Left kidney (tissue), 2 donors: ENCODE measurements around the gene VSIR. TPM values are rescaled to one million over a fixed set of nuclear protein-coding genes. Genes with fewer than 3 reads are reported as not detected.

ENCODE experiments used
- DNase-seq: peaks from one replicate; pipeline ENCODE4 v3.0.0-alpha.2; 2013
- polyA plus RNA-seq: library from polyadenylated mRNA; unstranded; fragments of 120-200 nt; gene quantifications from one replicate; pipeline ENCODE4 v1.2.1, GENCODE V29; 2013; ENCODE audit not compliant: insufficient read length

The VSIR gene
- polyA plus RNA-seq, 1 donor = 6.3 TPM

DNA sequence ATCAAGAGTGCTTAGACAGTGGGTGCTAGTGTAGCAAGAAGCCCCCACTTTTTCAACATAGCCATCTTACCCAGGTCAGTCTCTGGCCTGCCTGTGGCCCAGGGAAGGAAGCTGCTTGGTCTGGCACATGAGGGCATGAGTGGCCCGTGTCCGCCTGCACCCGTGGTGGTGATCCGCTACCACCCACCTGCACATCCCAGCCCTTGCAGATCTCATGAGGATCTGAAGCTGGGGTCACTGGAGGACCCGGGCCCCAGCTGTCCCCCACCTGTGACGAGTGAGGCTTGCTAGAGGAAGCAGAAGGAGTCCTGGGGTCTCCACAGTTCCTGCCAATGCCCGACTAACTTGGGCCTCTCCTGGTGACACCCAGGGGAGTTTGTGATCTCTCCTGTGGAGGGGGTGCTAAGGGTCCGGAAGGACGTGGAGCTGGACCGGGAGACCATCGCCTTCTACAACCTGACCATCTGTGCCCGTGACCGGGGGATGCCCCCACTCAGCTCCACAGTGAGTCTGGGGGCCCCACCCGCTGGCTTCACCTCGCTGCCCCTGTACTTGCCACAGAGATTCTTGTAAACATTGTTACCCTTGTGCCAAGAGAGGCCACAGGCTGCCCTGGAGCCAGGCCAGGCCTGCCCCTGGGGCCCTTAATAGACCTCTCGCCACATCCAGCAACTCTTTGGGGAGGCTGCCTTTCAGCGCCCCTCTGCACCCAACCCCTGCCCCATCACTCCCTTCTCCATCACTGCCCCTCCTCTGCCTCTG, 10.8 kb upstream of the VSIR start:
- no peak for DNase-seq

DNA sequence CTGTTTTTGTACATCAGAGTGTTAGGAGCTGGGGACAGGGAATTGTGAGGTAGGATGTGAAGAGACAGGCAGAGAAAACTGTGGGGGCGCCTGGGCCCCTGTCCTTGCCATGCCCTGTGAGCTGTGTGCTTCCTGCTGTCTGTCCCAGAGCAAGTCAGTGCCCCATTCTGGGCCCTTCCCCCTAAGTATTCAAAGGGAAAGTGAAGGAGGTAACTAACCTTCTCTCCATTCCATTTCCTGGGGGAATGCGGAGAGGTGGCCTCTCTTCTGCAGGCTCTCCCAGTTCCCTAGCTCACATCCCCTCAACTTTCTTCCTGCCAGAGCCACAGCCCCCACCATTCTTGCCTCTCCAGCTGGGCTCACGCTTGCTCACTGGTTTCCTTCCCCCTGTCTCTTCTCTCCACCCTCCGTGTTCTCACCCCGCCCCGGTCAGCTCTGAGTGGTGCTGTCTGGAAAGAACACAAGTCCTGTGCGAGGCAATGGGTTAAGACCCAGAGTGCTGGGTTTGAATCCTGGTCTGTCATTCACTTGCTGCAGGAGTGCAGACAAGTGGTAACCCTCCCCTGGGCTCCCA, 9.7 kb upstream of the VSIR start:
- DNase-seq = no peak

DNA sequence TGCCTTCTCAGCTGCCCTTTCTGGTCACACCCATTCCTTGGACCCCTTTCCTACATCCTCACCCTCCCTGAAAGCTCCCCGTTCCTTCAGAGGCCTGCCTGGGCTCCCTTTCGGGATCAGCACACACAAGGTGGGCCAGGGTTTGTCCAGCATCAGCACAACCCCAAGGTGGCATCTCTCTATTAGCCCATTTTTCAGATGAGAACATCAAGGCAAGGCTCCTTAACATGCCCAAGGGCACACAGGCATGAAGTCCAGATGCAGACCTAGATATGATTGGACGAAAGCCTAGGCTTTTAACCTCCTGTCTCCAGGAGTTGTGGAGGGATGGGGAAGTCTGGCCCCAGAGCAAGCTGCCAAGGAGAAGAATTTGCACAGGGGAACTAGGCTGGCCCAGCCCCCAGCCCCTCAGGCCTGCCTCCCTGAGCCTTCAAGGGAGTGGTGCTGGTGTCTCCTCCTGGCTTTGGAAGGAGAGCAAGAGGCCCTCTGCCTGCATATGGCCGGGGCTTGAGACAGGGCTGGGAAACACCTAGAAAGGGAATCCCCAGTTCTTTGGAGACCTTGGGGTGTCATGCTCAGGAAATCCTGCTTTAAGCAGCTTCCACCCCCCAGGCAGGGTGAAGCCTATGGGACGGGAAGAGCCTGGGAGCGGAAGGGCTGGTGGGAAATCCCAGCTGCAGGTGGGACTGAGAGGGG, 9.0 kb upstream of the VSIR start:
- no peak for DNase-seq

DNA sequence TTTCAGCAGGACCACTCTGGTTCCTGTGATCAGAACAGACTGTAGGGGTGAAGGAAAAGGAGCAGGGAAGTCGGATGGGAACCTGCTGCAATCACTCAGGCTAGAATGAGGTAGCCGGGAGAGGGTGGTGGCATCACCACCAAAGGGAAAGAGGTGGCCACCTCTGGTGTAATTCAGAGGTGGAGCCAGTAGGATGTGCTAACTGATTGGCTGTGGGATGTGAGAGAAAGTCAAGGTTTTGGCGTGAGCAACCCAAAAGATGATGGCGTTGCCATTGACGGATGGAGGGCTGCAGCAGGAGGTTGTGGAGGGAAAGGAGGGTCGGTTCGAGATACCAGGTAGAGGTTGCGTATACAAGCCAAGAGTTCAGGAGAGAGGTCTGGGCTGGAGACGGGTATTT, 7.4 kb upstream of the VSIR start:
- DNase-seq = no peak

DNA sequence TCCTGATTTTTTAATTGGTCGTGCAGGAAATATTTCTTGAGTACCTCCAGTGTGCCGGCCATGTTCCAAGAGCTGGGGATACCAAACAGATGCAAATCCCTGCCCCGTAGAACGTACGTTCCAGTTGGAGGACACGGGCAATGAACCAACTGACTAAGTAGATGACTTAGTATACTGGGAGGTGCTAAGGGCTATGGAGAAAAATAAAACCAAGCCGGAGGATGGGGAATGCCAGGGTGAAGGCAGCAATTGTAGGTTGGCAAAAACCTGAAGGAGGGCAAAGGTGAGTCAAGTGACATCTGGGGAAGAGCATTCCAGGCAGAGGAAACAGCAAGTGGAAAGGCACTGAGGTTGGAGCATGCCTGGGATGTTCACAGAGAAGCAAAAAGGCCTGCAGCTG, 6.8 kb upstream of the VSIR start:
- no peak for DNase-seq

DNA sequence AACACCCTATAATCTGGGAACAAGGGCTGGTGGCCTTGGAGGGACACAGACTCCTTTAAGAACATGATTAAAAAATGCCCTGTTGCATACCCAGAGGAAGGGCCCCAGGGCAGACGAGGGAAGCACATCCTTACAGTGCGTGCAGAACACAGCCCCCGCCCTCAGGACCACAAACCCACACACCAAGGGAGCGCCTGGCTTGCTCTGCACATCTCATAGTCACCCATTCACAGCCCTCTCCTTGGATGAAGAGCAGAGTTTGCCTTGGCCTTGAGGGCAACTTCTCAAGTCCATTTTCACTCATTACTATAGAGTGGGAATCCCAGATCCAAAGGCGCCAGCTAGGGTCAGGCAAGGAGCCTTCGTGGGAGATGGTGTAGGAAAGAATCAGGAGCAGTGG, 6.3 kb upstream of the VSIR start:
- no peak for DNase-seq

DNA sequence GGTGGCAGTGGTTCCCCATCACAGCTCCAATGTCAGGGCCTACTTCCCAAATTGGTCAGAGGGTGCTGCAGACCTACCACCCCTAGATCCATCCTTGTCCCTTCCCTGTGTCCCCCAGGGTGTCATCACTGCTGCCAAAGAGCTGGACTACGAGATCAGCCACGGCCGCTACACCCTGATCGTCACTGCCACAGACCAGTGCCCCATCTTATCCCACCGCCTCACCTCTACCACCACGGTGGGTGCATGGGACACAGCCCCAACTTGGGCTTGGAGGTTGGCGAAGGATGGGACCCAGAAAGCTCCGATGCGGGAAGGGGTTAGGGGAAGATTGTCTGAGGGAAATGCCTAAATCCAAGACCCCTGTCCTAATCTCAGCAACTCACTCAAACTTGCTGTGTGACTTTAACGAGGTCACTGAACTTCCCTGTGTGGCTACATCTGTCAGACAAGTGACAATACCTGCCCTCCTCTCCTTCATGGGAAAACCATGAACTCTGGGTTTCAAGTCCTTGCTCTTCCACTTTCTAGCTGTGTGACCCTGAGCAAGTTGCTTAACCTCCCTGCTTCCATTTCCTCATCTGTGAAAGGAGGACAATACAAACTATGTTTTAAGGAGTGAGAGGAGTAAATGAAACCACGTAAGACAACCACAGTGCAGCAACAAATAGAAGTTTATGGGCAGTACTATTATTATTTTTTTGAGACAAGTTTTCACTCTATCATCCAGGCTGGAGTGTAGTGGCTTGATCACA, 4.9 kb upstream of the VSIR start:
- no peak for DNase-seq

DNA sequence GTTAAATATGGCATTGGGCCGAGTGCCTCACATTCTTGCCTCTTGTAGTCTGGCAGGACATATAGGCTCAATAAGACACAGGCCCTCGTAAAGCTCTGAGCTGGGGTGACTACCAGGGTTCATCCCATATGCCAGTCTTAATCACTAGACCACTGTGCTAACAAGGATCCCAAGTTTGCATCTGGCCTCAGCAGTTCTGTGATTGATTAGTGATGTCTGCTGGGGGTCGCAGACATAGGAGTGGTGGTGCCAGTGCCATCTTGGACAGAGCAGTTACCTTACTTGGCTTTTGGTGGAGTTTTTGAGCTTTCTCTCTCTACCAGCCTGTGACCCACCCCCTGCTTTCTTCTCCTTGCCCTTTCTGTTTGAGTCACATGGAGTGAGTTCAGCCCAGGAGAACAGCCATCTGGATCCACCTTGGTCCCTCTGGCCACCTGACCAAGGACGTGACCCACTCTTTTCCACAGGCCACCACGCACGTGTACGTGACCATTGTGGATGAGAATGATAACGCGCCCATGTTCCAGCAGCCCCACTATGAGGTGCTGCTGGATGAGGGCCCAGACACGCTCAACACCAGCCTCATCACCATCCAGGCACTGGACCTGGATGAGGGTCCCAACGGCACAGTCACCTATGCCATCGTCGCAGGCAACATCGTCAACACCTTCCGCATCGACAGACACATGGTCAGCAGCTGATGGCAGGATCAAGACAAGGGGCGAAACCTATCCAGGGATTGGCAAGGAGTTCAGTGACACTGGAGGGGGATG, 4.1 kb upstream of the VSIR start:
- DNase-seq = no peak

DNA sequence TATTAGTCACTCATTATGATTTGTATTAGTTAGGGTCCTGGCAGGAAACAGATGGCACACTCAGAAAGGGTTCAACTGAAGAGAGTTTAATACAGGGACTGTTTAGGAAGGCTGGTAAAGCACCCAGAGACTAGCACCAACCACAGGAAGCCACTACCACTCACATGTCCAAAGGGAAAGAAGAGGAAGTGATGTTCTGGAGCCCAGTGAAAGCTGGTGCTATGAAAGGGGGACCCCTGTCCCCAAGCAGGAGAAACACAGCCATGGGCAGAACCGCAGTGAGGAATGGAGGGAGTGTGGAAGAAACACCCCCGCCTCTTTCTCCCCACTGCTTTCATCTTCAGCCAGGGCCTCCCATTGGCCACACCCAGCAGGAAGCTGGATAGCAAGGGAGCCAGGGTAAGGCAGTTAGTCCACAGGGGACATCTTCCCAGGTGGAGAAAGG, 3.2 kb upstream of the VSIR start:
- no peak for DNase-seq

DNA sequence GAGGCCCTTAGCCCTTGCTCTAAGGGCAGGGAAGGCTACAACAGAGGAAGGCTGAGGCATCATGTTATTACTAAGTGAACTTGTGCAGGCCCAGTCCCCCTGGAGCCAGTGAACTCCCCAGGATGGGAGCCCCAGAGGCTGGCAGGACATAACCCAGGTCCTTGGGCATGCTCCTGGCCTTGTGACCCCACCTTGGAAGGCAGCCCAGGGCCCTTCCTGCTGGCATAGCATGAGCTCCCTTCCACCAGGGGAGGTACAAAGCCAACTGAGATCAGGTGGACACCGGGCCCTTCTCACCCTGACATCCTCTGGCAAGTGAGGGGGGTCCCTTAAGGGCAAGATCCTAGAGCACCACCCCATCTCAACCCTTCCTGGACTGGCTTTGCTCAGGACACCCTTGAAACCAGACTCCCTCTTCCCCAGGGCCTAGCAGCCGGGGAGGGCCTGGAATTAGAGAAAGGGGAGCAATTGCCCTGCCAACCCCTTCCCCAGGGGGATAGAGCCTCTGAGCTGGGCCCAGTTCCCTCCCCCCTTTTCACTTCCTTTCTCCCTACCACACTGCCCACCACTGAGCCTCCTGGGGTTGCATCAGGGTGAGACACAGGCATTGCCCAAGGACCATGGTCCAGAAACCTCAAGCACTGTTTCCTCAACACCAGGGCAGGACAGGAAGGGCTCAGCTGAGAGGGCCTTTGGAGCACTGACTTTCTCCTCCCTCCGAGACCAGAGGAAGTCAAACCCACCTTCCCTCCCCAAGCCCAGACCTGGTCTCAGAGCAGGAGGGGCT, 1.8 kb upstream of the VSIR start:
- no peak for DNase-seq

DNA sequence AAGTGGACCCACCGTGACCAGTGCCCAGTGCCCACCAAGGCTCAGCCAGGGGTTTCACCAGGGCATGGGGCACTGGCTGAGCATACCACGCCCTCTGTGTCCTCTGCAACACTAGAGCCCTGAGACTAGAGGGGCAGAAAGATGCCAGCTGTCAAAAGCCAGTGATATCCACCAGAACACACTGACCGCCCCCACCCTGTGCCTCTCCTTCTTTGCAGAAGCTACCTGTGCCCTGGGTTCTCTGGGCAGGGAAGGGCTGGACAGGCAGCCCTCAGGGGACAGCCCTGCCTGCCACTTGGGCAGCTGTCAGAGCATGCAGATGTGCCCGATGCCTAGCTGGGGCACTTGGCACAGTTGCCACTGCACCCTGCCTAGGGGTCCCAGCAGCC, 494 bp downstream of the VSIR start:
- no peak for DNase-seq

DNA sequence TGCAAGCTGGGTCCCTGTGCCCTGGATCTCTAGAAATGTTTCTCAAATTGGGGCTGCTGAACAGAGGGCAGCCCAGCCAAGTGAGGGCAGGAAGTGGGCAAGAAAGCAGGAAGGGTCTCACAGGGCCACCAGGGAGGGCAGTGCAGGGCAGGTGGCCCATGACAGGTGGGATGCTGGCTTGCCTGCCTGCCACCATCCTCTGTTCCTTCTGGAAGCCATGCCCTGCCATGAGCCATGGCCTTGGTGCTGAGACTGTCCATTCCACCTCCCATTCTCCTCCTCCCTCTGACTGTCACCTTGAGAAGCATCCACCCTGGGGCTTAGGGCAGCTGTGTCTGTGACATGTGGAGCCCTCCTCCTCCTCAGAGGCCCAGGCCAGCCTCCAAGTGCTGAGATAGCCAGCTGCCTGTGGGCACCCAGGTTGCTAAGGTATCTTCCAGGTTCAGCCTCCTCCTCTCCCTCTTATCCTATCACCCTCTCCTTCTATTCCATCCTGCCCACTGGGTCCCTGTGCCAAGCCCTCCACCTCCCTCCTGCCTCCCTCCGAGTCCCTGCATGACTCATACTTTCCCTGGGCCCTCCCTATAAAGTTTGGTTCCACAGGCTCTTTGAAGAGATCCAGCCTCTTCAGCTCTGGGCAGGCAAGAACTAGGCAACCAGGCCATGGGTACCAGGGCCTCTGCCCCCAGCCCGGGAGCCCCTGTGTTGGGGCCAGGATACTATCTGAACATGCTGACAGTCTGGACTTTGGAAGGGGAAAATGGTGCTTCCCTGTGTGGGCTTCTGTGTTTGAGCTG, 1.3 kb downstream of the VSIR start:
- no peak for DNase-seq

DNA sequence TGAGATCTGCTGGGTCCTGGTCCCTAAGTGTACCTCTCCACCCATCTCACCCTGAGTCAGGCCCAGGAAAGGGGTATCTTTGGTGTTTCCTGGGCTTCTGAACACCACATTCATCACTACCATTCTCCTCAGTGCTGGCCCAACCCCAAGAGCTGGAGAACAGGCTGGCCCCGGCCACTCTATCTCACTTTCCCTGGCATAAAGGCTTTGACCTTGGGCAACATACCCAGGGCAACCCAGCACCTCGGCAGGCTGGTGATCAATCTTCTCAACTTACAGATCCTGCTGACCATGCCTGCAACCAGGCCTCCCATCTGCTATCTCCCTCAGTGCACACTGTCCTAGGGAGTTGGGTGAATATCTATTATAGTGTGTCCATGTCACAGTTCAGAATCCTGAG, 2.1 kb downstream of the VSIR start:
- no peak for DNase-seq

DNA sequence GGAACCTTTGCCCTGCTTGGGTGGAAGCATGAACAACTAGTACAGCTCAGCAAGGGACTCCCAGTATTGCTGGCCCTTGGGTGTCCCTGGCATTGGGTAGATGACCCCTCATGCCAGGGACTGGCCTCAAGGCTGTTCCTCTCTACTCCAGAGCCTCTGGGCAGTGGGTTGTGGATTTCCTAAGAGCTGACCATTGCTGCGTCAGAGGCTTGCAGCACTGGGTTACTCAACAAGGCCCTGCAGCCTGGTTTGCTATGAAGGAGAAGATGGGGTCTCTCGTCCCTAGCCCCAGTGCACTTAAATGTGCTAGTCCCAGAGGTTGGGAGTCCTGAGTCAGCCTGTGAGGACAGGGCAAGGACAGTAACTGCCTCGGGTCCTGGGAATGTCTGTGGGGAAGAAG, 2.5 kb downstream of the VSIR start:
- DNase-seq = no peak

DNA sequence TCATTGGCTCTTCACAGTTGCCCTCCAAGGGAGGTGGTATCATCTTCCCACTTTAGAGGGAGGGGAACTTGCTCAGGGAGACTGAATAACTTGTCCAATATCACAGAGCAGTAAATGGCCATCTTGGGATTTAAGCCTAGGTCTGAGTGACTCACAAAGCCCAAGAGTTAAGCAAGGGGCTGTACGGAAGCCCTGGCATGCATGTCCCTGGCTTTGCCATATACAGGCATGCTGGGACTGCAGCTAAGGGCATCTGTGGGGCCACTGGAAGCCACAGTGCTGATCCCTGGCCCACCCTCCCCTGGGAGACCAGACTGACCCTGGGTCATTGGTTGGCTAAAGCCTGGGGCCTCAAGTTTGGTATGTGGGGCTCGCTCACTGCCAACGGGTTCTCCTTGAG, 3.1 kb downstream of the VSIR start:
- no peak for DNase-seq

DNA sequence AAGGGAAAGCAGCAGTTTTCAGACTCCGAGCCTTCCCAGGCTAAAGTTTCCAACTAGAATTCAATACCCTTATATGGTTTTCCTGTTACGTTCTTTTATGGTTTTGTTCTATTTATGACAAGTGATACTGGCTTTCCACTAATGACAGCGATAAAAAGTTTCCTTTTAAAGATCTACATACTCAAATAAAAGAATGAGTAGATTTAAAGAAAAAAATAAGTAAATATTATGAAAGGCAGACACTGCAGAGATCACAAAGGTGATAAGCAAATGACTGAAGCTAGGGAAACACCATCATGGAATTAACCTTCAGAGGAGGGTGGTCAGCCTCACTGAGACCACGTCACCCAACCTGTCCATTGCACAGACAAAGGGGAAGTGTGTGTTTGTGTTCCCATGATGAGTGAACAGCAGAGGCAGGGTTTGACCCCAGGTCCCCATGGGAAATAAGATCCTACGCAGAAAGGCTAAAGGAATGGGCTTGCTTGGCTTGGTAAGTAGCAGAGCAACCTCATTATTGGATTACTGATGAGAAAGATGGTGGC, 4.0 kb downstream of the VSIR start:
- no peak for DNase-seq

DNA sequence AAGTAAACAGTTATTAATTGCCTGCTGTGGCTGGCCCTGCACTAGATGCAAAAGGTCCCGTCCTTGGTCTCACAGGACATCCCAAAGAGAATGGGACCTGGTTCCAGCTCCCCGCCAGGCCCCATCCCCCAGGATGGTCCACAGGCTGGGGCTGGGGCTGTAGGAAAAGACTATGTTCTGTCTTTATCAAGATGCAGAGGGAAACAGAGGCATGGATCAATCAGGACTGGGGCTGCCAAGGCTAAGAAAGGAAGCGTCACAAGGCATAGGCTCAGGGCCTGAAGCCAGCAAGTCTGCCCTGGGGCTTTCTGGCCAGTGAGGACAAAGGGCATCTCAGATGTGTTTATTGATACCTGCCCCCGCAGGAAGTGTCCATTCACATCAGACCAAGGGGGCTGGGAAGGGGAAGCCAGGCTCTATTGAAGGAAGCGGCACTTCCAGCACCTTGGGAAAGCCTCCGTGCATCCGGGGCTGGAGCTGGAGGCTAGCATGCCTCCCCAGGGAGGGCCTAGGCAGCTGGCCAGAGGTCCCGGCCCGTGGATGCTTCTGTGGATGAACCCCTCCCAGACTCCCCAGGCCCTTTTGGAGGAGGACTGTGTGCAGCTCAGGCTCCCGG, 5.8 kb downstream of the VSIR start:
- DNase-seq = no peak

DNA sequence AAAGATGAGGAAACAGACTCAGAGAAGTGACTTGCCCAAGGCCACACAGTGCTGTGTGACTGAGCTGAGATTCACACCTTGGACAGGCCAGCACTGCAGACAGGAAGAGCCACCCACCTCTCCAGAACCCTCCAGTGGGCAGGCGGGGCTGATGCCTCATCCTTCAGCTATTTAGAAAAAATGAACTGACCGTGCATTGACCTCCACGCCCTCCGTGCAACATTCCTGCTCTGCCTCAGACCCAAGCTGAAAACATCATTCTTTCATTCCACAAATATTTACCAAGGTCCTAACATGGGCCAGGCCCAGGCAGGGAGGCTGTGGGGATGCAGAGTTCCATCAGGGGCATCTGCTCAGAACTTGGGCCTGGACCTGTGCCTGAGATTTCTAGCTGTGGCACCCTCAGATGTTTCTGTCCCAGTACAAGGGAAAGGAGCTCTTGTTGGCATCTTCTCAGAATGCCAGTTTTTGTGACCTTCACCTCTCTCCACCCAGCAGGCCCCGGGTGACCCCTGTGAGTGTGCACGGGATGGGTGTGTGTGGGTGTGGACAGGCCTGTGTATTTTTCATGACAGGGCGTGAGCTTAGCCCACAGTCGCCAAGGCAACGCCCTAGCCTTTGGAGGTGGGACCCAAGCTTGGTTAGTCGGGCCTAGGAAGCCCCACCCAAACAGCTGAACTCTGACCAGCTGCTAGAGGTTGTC, 6.5 kb downstream of the VSIR start:
- DNase-seq = no peak
